GM21526 (cell line): ENCODE data around the gene HBQ1.
"Not testable (repeated sequence)": the region's sequence is repeated elsewhere in the genome, so short reads cannot be mapped to it uniquely, and the experiment has no call there.

ENCODE experiments used
- ATAC-seq: cut with Tn5 transposase; IDR thresholded peaks from one replicate; pipeline ENCODE4 v1.9.1; 2021; ENCODE audit warnings: moderate library complexity; ENCODE audit not compliant: unreplicated experiment, low FRiP score

The HBQ1 gene

DNA sequence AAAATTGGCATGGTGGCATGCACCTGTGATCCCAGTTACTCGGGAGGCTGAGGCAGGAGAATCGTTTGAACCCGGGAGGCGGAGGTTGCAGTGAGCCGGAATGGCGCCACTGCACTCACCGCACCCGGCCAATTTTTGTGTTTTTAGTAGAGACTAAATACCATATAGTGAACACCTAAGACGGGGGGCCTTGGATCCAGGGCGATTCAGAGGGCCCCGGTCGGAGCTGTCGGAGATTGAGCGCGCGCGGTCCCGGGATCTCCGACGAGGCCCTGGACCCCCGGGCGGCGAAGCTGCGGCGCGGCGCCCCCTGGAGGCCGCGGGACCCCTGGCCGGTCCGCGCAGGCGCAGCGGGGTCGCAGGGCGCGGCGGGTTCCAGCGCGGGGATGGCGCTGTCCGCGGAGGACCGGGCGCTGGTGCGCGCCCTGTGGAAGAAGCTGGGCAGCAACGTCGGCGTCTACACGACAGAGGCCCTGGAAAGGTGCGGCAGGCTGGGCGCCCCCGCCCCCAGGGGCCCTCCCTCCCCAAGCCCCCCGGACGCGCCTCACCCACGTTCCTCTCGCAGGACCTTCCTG lies at the start of gene HBQ1:
Gene HBQ1, plus strand, starts transcription at position 359 of the 575 bp plus-strand sequence. Its CDS starts 28 bp downstream, at position 387.
- ATAC-seq = no peak

DNA sequence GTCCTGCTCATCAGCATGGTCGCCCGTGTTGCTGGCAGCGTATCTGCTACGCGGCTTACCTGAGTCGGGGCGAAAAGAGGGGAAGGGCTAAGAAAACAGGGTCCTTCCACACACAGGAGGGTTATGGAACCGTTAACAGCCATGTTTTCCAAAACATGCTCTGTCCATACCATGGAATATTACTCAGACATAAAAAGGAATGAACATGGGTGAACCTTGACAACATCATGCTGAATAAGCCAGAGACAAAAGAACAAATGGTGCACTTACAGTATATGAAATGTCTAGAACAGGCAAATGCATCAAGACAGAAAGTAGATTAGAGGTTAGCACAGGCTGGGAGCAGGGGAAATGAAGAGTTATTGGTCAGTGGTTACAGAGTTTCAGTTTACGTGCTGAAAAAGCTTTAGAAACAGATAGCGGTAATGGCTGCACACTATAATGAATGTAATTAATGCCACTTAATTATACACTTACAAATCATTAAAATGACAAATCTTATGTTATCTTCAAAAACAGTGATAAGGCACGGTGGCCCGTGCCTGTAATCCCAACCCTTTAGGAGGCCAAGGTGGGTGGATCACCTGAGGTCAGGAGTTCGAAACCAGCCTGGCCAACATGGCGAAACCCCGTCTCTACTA lies 49.6 kb upstream of the HBQ1 start:
- ATAC-seq = no peak

DNA sequence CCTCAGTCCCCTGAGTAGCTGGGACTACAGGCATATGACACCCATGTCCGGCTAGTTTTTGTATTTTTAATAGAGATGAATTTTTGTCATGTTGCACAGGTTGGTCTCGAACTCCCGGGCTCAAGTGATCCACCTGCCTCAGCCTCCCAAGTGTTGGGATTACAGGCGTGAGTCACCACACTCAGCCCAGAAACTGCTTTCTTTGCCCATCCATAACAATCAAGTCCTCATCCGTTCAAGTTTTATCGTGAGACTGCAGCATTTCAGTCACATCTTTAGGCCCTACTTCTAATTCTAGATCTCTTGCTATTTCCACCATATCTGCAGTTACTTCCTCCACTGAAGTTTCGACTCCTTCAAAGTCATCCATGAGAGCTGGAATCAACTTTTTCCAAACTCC lies 48.1 kb upstream of the HBQ1 start:
- no peak for ATAC-seq

DNA sequence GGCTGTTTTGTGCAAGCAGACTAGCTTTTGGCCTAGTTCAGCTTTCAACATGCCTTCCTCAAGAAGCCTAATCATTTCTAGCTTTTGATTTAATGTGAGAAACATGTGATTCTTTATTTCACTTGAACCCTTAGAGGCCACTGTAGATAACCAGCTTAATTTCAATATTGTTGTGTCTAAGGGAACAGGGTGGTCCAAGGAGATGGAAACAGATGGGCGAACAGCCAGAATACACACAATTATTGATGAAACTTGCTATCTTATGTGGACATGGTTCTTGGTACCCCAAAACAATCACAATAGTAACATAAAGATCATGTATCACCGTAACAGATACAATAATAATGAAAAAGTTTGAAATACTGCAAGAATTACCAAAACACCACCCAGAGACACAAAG lies 46.5 kb upstream of the HBQ1 start:
- no peak for ATAC-seq

DNA sequence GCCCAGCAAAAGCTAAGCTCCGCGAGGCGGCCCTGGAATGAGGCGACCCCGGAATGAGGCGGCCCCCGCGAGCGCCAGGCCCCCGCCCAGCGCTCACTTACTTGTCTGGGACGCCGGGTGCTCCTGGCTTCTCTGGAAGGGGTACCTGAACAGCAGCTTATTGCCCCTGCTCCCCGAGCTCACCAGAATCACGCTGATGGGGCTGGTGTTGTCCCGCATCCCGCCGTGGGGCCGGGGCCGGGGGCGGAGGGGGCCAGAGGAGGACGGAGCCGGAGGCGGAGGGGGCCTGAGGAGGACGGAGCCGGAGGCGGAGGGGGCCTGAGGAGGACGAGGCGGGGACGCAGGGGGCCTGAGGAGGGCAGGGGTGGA lies 42.2 kb upstream of the HBQ1 start:
- no peak for ATAC-seq

DNA sequence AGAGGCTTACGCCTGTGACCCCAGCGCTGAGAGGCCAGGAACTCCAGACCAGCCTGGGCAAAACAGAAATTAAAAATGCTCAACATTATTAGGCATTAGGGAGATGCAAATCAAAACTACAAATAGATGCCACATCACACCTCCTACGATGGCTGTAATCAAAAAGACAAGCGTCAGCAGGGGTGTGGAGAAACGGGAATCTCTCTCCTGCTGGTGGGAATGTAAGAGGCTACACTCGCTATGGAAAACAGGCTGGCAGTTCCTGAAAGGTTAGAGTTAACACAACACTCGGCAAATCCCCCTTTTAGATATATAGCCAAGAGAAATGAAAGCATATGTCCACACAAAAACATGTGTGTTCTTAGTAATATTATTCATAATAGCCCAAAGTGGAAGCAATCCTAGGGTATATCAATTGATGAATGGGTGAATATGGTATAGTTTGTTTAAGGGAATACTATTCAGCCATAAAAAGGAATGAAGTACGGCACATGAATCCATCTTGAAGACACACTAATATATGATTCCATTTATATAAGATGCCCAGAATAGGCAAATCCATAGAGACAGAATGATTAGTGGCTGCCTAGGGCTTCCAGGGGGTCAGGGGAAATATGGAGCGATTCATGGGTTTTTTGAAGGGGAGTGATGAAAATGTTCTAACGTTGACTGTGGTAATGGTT lies 39.9 kb upstream of the HBQ1 start:
- no peak for ATAC-seq

DNA sequence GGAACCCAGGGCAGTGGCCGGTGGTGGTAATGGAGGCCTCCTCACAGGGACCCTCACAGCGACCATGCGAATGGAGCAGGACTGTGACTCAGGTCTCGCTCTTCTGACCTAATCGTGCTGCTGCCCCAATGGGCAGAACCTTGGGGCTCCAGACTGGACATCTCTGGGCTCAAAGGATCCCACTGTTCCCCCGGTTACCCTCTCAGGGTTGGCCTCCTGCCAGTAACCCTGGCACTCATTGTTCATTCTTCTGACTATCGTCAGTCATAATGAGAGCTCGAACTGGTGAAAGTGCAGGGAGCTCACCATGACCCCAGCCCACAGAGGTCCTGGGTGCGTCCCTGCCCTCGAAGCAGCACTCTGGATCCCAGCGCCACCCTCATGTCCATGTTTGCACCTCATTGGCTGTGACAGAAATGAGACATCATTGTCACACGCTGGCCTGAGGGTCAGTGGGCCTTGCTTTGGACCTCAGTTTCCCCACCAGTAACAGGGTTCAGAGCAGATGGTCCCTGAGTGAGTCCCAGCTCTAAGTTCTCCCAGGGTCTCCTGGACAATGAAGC lies 37.8 kb upstream of the HBQ1 start:
- ATAC-seq = no peak

DNA sequence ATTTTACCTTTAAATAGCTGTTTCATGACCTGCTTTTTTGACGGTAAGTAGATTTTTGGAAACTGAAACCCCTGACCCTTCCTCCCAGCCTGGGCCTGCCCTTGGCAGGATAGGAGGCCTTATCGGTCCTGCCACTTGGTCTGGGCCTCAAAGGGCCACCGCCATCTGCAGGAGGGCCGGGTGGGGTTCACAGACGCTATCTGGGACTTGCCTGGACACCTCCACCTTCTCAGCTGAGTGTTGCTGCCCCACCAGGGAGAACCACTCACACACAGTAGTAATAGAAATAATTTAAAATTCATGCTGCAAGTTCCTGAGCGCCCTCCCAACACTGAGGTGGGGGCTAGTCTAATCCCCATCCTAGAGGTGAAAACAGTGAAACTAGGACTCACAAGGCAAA lies 37.2 kb upstream of the HBQ1 start:
- no peak for ATAC-seq

DNA sequence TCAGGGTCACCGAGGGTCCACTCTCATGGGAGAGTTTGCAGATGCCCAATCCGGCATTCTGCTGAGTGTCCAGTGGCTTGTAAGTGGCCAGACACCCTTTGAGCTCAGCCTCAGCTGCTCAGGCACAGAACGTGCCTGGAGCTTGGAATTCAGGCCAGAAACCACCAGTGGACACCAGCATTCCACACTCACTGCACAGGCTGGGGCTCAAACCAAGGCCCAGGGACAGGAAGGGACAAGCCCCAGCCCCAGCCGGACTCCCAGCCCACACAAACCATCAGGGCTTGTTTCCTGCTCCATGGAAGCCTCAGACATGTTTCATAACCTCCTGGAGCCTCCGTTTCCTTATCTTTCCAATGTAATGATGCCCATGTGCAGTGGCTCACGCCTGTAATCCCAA lies 36.8 kb upstream of the HBQ1 start:
- no peak for ATAC-seq

DNA sequence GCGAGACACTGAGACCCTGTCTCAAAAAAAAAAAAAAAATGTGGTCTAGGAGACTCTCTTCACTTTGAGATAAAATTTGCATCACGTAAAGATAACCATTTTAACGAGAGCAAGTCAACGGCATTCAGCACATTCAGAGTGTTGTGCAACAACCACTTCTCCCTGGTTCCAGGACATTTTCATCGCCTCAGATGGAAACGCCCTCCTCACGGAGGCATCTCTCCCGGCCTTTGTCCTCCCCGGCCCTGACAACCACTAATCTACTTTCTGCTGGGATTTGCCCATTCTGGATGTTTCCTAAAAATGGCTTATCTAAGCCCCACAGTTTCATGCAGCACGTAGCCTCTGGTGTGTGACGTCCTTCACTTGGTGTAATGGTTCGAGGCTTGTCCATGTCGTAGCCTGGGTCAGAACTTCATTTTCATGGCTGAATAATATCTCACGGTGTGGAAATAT lies 35.4 kb upstream of the HBQ1 start:
- ATAC-seq = no peak

DNA sequence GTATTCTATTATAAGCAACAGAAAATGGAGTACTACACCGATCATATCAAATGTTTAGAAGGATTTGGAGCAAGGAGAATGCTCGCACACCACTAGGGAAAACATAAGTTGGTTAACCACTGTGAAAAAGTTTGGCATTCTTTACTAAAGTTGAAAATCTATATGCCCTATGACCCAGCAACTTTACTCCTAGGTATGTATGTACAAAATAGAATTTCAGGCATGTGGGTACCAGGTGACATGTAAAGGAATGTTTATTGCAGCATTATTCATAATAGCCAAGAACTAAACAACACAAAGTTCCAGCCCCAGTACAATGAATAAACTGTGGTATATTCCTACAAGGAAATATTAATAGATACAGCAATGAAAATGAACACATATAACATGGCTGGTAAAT lies 33.6 kb upstream of the HBQ1 start:
- ATAC-seq = no peak

DNA sequence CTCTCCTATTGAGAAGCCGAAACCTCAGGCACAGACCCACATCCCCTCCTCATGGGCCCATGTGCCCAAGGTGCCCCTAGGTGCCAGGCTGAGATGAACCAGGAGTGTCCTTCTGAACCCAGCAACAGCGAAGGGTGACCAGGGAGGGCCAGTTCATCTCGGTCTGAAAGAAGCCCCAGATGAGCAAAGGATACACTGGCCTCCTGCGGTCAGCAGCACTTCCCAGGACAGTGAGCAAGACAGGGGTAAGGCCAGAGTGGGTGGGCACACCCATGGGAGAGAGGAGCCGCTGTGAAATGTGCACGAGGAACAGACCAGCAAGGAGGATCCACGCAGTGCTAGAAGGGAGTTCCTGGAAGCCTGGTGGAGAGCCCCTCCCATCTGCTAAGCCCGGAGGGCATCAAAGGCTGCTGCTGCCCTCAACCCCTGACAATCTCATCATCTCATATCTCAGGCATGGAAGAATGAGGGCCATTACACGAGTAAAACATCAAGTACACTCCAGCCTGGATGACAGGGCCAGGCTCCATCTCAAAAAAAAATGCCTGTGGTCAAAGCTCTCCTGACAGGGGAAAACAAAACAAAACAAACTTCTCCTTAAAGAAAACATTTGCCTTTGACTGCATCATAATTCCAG lies 31.1 kb upstream of the HBQ1 start:
- ATAC-seq = no peak

DNA sequence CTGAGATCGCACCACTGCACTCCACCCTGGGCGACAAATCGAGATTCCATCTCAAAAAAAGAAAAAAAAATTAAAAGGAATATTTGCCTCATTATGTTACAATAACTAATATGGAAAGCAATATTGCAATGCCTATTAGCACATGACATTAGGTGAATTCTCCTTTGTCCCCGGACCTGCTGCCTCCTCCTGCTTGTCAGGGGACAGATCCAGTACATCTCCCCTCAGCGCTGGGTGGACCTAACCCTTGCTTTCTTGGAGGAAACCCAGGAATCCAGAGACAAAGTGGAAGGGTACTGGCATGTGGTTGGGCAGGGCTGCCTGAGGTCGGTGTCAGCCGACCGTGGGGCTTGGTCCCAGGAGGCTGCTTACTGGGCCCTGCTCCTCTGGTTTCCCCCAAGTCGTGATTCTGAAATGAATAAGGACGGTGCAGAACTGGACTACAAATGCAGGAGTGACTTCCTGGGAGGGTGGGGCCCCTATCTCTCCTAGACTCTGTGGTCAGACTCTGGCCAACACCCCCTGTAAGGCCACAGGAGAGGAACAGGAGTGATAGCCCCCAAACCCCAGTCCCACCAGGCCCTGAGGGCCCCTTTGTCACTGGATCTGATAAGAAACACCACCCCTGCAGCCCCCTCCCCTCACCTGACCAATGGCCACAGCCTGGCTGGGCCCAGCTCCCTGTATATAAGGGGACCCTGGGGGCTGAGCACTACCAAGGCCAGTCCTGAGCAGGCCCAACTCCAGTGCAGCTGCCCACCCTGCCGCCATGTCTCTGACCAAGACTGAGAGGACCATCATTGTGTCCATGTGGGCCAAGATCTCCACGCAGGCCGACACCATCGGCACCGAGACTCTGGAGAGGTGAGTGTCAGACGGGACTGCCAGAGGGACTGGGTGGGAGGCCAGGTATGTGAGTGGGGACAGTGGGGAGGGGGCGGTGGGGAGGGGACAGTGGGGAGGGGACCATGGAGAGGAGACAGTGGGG lies 27.8 kb upstream of the HBQ1 start, which contains the start of gene HBZ:
Gene HBZ, plus strand, starts transcription at position 504 of the 988 bp plus-strand sequence. Its CDS starts 266 bp downstream, at position 770.
- ATAC-seq = no peak

DNA sequence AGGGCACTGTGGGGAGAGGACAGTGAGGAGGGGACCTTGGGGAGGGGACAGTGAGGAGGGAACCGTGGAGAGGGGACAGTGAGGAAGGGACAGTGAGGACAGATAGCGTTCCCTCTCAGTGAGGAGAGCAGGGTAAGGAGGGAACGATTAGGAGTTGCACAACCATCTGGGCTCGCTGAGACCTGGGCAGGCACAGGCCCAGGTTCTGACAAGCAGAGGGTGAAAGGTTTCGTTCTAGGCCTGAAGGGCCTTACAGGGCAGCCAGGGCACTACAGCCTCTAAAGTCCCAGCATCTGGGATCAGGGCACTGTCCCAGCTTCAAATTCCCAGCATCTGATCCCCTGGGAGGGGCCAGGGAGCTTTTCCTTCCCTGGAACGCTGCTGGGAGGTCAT lies 27.1 kb upstream of the HBQ1 start:
- ATAC-seq = not testable (repeated sequence)

DNA sequence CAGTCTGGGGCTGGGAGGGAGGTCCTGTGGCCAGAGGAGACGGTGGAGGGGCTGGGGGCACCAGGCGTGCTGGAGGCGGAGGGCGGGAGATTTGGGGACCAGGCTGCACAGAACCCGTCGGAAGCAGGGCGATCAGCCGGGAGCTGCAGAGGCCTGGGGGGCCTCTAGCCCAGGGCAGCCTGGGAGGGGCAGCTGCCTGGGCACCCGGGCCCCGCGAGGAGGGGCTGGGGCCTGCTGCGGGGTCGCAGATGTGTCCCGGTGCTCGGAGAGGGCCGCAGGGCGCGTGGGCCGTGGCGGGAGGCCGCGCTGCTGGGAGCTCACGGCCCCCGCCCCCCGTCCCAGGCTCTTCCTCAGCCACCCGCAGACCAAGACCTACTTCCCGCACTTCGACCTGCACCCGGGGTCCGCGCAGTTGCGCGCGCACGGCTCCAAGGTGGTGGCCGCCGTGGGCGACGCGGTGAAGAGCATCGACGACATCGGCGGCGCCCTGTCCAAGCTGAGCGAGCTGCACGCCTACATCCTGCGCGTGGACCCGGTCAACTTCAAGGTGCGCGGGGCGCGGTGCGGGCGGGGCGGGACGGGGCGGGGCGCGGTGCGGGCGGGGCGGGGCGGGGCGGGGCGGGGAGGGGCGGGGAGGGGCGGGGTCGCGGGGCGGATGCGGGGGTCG lies 26.6 kb upstream of the HBQ1 start:
- not testable (repeated sequence) for ATAC-seq

DNA sequence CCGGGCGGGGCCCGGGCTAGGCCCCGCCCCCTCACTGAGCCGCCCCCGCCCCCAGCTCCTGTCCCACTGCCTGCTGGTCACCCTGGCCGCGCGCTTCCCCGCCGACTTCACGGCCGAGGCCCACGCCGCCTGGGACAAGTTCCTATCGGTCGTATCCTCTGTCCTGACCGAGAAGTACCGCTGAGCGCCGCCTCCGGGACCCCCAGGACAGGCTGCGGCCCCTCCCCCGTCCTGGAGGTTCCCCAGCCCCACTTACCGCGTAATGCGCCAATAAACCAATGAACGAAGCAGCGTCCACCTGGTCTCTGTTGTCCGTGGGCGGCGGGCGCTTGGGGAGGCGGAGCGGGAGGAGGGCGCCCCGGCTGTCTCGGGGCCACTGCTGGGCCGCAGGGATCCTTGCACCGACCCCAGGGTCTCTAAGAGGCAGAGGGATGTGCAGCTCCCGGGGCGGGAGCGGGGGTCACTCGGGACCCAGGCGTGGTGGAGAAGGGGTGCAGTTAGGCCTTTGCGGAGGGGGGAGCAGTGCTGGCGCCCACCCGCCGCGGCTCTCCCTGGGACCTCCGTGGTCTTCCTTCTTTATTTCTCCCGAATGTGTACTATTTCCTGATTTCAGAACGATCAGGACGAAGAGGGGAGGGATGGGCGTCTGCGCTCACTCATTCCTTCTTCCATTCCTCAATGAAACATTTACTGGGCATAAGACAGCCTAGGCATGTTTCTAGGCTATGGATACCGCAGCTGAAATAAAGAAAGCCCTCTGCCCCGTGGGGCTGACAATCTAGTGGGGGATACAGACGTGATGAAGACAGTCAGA lies 25.8 kb upstream of the HBQ1 start:
- no peak for ATAC-seq

DNA sequence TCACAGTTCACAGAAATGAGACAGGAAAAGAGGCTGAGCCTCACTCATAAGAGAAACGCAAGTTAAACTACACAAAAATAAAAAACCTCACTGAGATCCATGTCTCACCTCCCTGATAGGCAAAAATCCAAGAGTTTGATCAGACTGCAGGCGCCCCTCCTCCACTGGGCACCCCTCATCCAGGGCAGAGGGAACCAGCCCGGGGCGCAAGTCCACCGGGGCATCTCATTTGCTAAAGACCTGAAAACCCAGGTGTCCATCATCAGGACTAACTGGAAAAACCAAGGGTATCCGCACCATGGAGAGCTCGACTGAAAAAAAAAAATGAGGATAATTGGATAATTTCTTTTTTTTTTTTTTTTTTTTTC lies 25.2 kb upstream of the HBQ1 start:
- ATAC-seq = no peak

DNA sequence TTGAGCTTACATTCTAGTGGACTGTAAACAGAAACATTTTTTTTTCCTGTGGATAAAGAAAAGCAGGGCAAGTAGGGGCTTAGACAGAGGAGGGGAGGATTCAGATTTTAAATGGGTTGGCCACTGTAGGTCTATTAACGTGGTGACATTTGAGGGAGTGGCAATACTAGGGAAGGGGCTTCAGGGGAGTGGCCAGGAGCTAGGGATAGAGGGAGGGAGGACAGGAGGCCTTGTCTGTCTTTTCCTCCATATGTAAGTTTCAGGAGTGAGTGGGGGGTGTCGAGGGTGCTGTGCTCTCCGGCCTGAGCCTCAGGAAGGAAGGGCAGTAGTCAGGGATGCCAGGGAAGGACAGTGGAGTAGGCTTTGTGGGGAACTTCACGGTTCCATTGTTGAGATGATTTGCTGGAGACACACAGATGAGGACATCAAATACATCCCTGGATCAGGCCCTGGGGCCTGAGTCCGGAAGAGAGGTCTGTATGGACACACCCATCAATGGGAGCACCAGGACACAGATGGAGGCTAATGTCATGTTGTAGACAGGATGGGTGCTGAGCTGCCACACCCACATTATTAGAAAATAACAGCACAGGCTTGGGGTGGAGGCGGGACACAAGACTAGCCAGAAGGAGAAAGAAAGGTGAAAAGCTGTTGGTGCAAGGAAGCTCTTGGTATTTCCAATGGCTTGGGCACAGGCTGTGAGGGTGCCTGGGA lies 21.0 kb upstream of the HBQ1 start:
- ATAC-seq = no peak
